NCI-H1694 treated with DMSO at 0.1 percent for 48 hours (cell line): ENCODE results near the gene CELA1.
"Not testable (repeated sequence)": the region's sequence is repeated elsewhere in the genome, so short reads cannot be mapped to it uniquely, and the experiment has no call there.

Experiments
- DNase-seq: peaks from one replicate; lab custom pipeline; 2025; lab: John Stamatoyannopoulos, UW

Gene CELA1

GRCh38 chr12:51343201-51343600, 3.3 kb downstream of the CELA1 start:
- no peak for DNase-seq

- DNase-seq = no peak
Observed at GRCh38 chr12:51342416-51342815, 4.1 kb downstream of the CELA1 start.

GRCh38 chr12:51341251-51342007, 5.0 kb downstream of the CELA1 start:
- DNase-seq = peak; percentile 45

- DNase-seq = no peak
Observed at GRCh38 chr12:51339750-51340149, 6.7 kb downstream of the CELA1 start.

GRCh38 chr12:51337336-51337735, 9.1 kb downstream of the CELA1 start:
- DNase-seq = not testable (repeated sequence)

GRCh38 chr12:51335931-51336330, 10.5 kb downstream of the CELA1 start:
- no peak for DNase-seq

- DNase-seq = no peak
Observed at GRCh38 chr12:51334764-51335163, 11.7 kb downstream of the CELA1 start.

GRCh38 chr12:51333536-51333935, 12.9 kb downstream of the CELA1 start:
- no peak for DNase-seq

GRCh38 chr12:51330186-51330585, 16.3 kb downstream of the CELA1 start:
- DNase-seq = no peak

- DNase-seq = no peak
Observed at GRCh38 chr12:51329742-51330141, 16.7 kb downstream of the CELA1 start.

GRCh38 chr12:51328587-51328986, 17.9 kb downstream of the CELA1 start:
- no peak for DNase-seq

- DNase-seq = no peak
Observed at GRCh38 chr12:51326698-51327439, 19.6 kb downstream of the CELA1 start.

GRCh38 chr12:51324953-51325352, 21.5 kb downstream of the CELA1 start:
- no peak for DNase-seq

- DNase-seq = no peak
Observed at GRCh38 chr12:51323966-51324895, 22.2 kb downstream of the CELA1 start, which contains the start of gene BIN2. BIN2 (minus strand) TSS chr12:51324174; CDS start chr12:51324102, 72 bp downstream.

GRCh38 chr12:51323317-51323960, 23.0 kb downstream of the CELA1 start:
- no peak for DNase-seq

GRCh38 chr12:51322452-51322851, 24.0 kb downstream of the CELA1 start:
- DNase-seq = no peak

- DNase-seq = no peak
Observed at GRCh38 chr12:51321882-51322281, 24.6 kb downstream of the CELA1 start.

- DNase-seq = no peak
Observed at GRCh38 chr12:51320695-51321320, 25.7 kb downstream of the CELA1 start.

- DNase-seq = no peak
Observed at GRCh38 chr12:51320311-51320694, 26.2 kb downstream of the CELA1 start.

- DNase-seq = no peak
Observed at GRCh38 chr12:51318846-51319599, 27.5 kb downstream of the CELA1 start.
